Vagina (tissue), 2 donors: ENCODE data around the gene C20orf96.

Experiments
- CTCF ChIP-seq, 3 experiments: fragments of 450-650 bp in 2 of 3; fragments of 200-600 bp in 1 of 3; sonication (generic) in 1 of 3; IDR thresholded peaks; one replicate each; pipeline ENCODE4 v1.5.1; 2017 to 2019; ENCODE audit warnings: antibody characterized with exemption in 3 of 3, mild to moderate bottlenecking in 2 of 3, moderate library complexity in 2 of 3
- POLR2A ChIP-seq, 2 donors: fragments of 450-650 bp; IDR thresholded peaks; one replicate each; pipeline ENCODE4 v1.6.1; 2017; ENCODE audit warnings: antibody characterized with exemption in 2 of 2, mild to moderate bottlenecking in 2 of 2, moderate library complexity in 2 of 2
- POLR2AphosphoS5 ChIP-seq, 2 donors: sonication (generic); formaldehyde crosslinking; IDR thresholded peaks; one replicate each; pipeline ENCODE4 v1.9.0; 2017; ENCODE audit warnings: antibody characterized with exemption in 2 of 2, mild to moderate bottlenecking in 2 of 2, low read depth in 1 of 2; ENCODE audit not compliant: insufficient read depth in 1 of 2

GRCh38 chr20:295804-296203 lies 5.3 kb upstream of the C20orf96 start:
- no peak for TF ChIP-seq CTCF (IDR thresholded peaks at IDR 0.05)
- TF ChIP-seq POLR2A (IDR thresholded peaks at IDR 0.05), result no peak
- TF ChIP-seq POLR2AphosphoS5 (IDR thresholded peaks at IDR 0.05; ENCODE audit: insufficient read depth in 1 of 2, low read depth in 1 of 2), result no peak
